H1 (cell line): ENCODE results near the gene TCEAL1.

Experiments
- CEBPB ChIP-seq: IDR thresholded peaks from 2 replicates; pipeline ENCODE4 v1.6.1; 2012; ENCODE audit warnings: low read depth, low read length
- CREB1 ChIP-seq: IDR thresholded peaks from 2 replicates; pipeline ENCODE4 v1.6.1; 2012; ENCODE audit warnings: inconsistent platforms
- CTCF ChIP-seq, 3 experiments: IDR thresholded peaks; 1 replicate in 2 of 3; 2 replicates in 1 of 3; pipeline versions ENCODE4 v1.5.1 to v1.6.1; 2011; ENCODE audit warnings: low read length in 3 of 3, mild to moderate bottlenecking in 3 of 3, inconsistent platforms in 2 of 3, low read depth in 1 of 3, moderate library complexity in 1 of 3; ENCODE audit not compliant: insufficient read depth in 1 of 3; ENCODE audit errors: control extremely low read depth in 1 of 3
- EZH2 ChIP-seq: fragments of 200-600 bp; sonication (generic); IDR thresholded peaks from 2 replicates; pipeline ENCODE4 v1.7.1; 2012; ENCODE audit warnings: low read depth, mild to moderate bottlenecking, moderate library complexity, low read length, inconsistent platforms; ENCODE audit not compliant: severe bottlenecking
- MAFK ChIP-seq: IDR thresholded peaks from 2 replicates; pipeline ENCODE4 v1.6.1; 2012; ENCODE audit warnings: low read depth, mild to moderate bottlenecking, improper control_type of control experiment, low read length
- MAX ChIP-seq: IDR thresholded peaks from 2 replicates; pipeline ENCODE4 v1.6.1; 2012; ENCODE audit warnings: inconsistent platforms
- NRF1 ChIP-seq: IDR thresholded peaks from 2 replicates; pipeline ENCODE4 v1.6.1; 2011; ENCODE audit warnings: mild to moderate bottlenecking, low read depth, low read length, improper control_type of control experiment
- POLR2A ChIP-seq, 2 experiments: IDR thresholded peaks; 1 replicate in 1 of 2; 2 replicates in 1 of 2; pipeline ENCODE4 v1.6.1; 2011; ENCODE audit warnings: low read depth in 2 of 2, low read length in 2 of 2, mild to moderate bottlenecking in 2 of 2; ENCODE audit errors: control extremely low read depth in 1 of 2
- POLR2AphosphoS5 ChIP-seq: IDR thresholded peaks from 2 replicates; pipeline ENCODE4 v1.6.1; 2011; ENCODE audit warnings: low read depth, low read length
- RAD21 ChIP-seq, 2 experiments: IDR thresholded peaks in 1 of 2; conservative IDR thresholded peaks in 1 of 2; 2 replicates each; pipeline ENCODE4 v1.6.1; 2011; ENCODE audit warnings: low read depth in 2 of 2, low read length in 2 of 2, improper control_type of control experiment in 1 of 2, inconsistent platforms in 1 of 2, mild to moderate bottlenecking in 1 of 2, moderate library complexity in 1 of 2
- SP1 ChIP-seq: IDR thresholded peaks from 2 replicates; pipeline ENCODE4 v1.6.1; 2011; ENCODE audit warnings: low read depth, low read length
- ZNF274 ChIP-seq: IDR thresholded peaks from 2 replicates; pipeline ENCODE4 v1.7.0; 2012; ENCODE audit warnings: low read length, borderline replicate concordance; ENCODE audit errors: extremely low read depth

- TF ChIP-seq EZH2 (no peak), RAD21 (IDR thresholded peaks at IDR 0.05 in 1 of 2, conservative IDR thresholded peaks at IDR 0.05 in 1 of 2; ENCODE audit: low read depth in 2 of 2, low read length in 2 of 2) (no peak), NRF1 (no peak), CTCF (IDR thresholded peaks at IDR 0.05; ENCODE audit: control extremely low read depth in 1 of 3, insufficient read depth in 1 of 3, low read depth in 1 of 3, low read length in 3 of 3) (no peak), POLR2A (IDR thresholded peaks at IDR 0.05; ENCODE audit: control extremely low read depth in 1 of 2, low read depth in 2 of 2, low read length in 2 of 2) (no peak), POLR2AphosphoS5 (no peak), CREB1 (no peak), CEBPB (no peak), ZNF274 (no peak), SP1 (no peak), MAFK (no peak), MAX (no peak)
Measured at GRCh38 chrX:103584596-103584995, 44.2 kb upstream of the TCEAL1 start.
